ENCODE results near the gene DLGAP1.

DNA sequence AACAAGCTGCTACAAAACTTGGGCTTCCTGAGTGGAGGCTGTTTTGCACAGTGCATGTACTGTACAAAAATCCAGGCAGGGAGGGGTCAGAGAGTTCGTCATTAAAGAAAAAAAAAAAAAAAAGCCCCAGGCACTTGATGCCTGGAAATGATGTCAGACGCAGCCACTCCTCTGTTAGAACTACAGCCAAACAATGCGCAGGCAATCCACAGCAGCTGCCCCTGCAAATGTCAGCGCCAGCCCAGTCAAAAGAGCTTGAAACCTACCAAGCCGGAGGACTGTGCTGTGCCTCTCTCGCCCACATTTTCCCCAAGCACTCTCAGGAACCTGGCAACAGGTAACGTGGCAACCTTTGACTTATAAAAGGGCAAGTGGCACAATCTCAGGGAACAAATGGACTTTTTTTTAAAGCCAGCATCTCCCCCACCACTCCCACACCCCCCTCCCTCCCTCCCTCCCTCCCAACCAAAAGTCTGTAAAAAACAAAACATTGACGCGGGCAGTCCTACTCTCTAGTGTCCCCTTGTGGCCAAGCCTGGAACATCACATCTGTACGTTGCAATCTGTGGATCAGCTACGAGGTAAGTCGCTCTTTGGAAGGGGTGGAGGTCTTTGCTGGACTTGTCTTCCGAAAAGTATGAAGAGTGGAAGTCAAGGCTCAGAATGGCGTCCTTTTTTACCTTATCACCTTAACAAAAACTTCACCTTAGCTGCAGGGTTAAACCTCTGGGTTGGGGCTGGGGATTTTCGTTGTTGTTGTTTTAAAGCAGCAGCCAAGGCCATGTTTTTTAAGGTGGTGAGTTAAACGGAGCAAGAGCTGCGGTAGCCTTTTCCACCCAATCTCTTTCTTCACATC lies 861.0 kb downstream of the DLGAP1 start:
- TF ChIP-seq EZH2phosphoT487 (IDR thresholded peaks at IDR 0.05; ENCODE audit: insufficient read depth, low read depth) (no peak), EZH2 (IDR thresholded peaks at IDR 0.05; ENCODE audit: insufficient read depth, poor library complexity, severe bottlenecking) (no peak)
